ENCODE results near the gene ZNF366. TPM values are rescaled to one million over a fixed set of nuclear protein-coding genes. Genes with fewer than 3 reads are reported as not detected.

Gene ZNF366
- total RNA-seq, 1 experiment from 2014 or later: not detected

- DNase-seq (ENCODE audit: low read depth, low spot score) (no peak), ATAC-seq (no peak)
- no peaks in the 10 kb centered on the region for H4K20me1 ChIP-seq (ENCODE audit: insufficient read depth)
- H3K4me1 ChIP-seq (ENCODE audit: control insufficient read depth in 1 of 2, insufficient read depth in 2 of 2, low read length in 2 of 2): no peaks in the 10 kb centered on the region
- no peak overlapping the region for H3K9ac ChIP-seq (ENCODE audit: low read length)
- no TSS peak for BruUV-seq (replicated peaks)
- no peaks in the 10 kb centered on the region for H3K79me2 ChIP-seq (ENCODE audit: insufficient read depth, low read length)
- CTCF ChIA-PET: no interaction called here
- H3K9me3 ChIP-seq (ENCODE audit: control insufficient read depth in 1 of 2, insufficient read depth in 1 of 2, low read depth in 1 of 2, low read length in 2 of 2): no peaks in the 10 kb centered on the region
- intact Hi-C loops (cut with micrococcal nuclease): no loop called here
- POLR2A ChIA-PET: no interaction called here
- TF ChIP-seq EZH2 (IDR thresholded peaks at IDR 0.05) (no peak), ATF3 (IDR thresholded peaks at IDR 0.05) (no peak), SP1 (IDR thresholded peaks at IDR 0.05; ENCODE audit: low read depth) (no peak), POLR2AphosphoS5 (IDR thresholded peaks at IDR 0.05; ENCODE audit: low read depth, low read length) (no peak), EZH2phosphoT487 (IDR thresholded peaks at IDR 0.05; ENCODE audit: borderline replicate concordance) (no peak), TCF7L2 (IDR thresholded peaks at IDR 0.05; ENCODE audit: borderline replicate concordance, extremely low read depth, insufficient read depth, insufficient read length) (no peak)
- no peaks in the 10 kb centered on the region for H3K9me2 ChIP-seq (ENCODE audit: insufficient read depth)
- H3K4me3 ChIP-seq (replicated peaks in 1 of 2; ENCODE audit: low read depth in 1 of 2, low read length in 2 of 2): no peak overlapping the region
- H3K4me2 ChIP-seq (ENCODE audit: low read length): no peak overlapping the region
- no peak overlapping the region for H2AFZ ChIP-seq (ENCODE audit: low read depth, low read length, poor library complexity, severe bottlenecking)
- H3K27ac ChIP-seq (ENCODE audit: low read depth, low read length): no peak overlapping the region
- no peaks in the 10 kb centered on the region for H3K36me3 ChIP-seq (ENCODE audit: control insufficient read depth in 1 of 2, insufficient read depth in 2 of 2, low read length in 2 of 2)
- RAD21 ChIA-PET (ENCODE audit: low non-redundant PET in 1 of 2, low total read pairs in 2 of 2, uncharacterized antibody in 2 of 2, unreplicated experiment in 2 of 2): no interaction called here
- H3K27me3 ChIP-seq (ENCODE audit: insufficient read depth, low read length): 0 out of 2 replicates have a peak, but pooled peaks cover 6% of the 10 kb centered on the region
Measured at GRCh38 chr5:72494623-72495124, 12.5 kb downstream of the ZNF366 start.

- CTCF ChIA-PET: no interaction called here
- H3K4me2 ChIP-seq (ENCODE audit: low read length): no peak overlapping the region
- POLR2A ChIA-PET: no interaction called here
- H3K9ac ChIP-seq (ENCODE audit: low read length): no peak overlapping the region
- no peaks in the 10 kb centered on the region for H4K20me1 ChIP-seq (ENCODE audit: insufficient read depth)
- no peaks in the 10 kb centered on the region for H3K4me1 ChIP-seq (ENCODE audit: control insufficient read depth in 1 of 2, insufficient read depth in 2 of 2, low read length in 2 of 2)
- DNase-seq (ENCODE audit: low read depth, low spot score) (no peak), ATAC-seq (no peak)
- intact Hi-C loops (cut with micrococcal nuclease): no loop called here
- no peaks in the 10 kb centered on the region for H3K36me3 ChIP-seq (ENCODE audit: control insufficient read depth in 1 of 2, insufficient read depth in 2 of 2, low read length in 2 of 2)
- no peak overlapping the region for H3K4me3 ChIP-seq (replicated peaks in 1 of 2; ENCODE audit: low read depth in 1 of 2, low read length in 2 of 2)
- no peaks in the 10 kb centered on the region for H3K9me2 ChIP-seq (ENCODE audit: insufficient read depth)
- no TSS peak for BruUV-seq (replicated peaks)
- no peak overlapping the region for H3K27ac ChIP-seq (ENCODE audit: low read depth, low read length)
- no peaks in the 10 kb centered on the region for H3K79me2 ChIP-seq (ENCODE audit: insufficient read depth, low read length)
- H3K27me3 ChIP-seq (ENCODE audit: insufficient read depth, low read length): no peaks in the 10 kb centered on the region
- RAD21 ChIA-PET (ENCODE audit: low non-redundant PET in 1 of 2, low total read pairs in 2 of 2, uncharacterized antibody in 2 of 2, unreplicated experiment in 2 of 2): no interaction called here
- no peaks in the 10 kb centered on the region for H3K9me3 ChIP-seq (ENCODE audit: control insufficient read depth in 1 of 2, insufficient read depth in 1 of 2, low read depth in 1 of 2, low read length in 2 of 2)
- no peak overlapping the region for H2AFZ ChIP-seq (ENCODE audit: low read depth, low read length, poor library complexity, severe bottlenecking)
- TF ChIP-seq RAD21 (IDR thresholded peaks at IDR 0.05; ENCODE audit: low read depth) (no peak), SP1 (IDR thresholded peaks at IDR 0.05; ENCODE audit: low read depth) (no peak), SIN3A (IDR thresholded peaks at IDR 0.05; ENCODE audit: low read depth) (no peak), YY1 (IDR thresholded peaks at IDR 0.05; ENCODE audit: extremely low read depth, insufficient replicate concordance, low read depth, low read length) (no peak), POLR2A (IDR thresholded peaks at IDR 0.05; ENCODE audit: borderline replicate concordance, extremely low read depth, insufficient read depth, insufficient read length) (no peak), EGR1 (IDR thresholded peaks at IDR 0.05; ENCODE audit: low read depth) (no peak), ZNF274 (IDR thresholded peaks at IDR 0.05; ENCODE audit: low read depth, low read length) (no peak), EZH2 (IDR thresholded peaks at IDR 0.05) (no peak), EZH2phosphoT487 (IDR thresholded peaks at IDR 0.05; ENCODE audit: borderline replicate concordance) (no peak), SRF (IDR thresholded peaks at IDR 0.05; ENCODE audit: low read depth) (no peak), FOSL1 (IDR thresholded peaks at IDR 0.05; ENCODE audit: low read depth) (no peak), CEBPB (IDR thresholded peaks at IDR 0.05; ENCODE audit: low read depth) (no peak), ZBTB33 (IDR thresholded peaks at IDR 0.05; ENCODE audit: extremely low read depth, insufficient replicate concordance, low read length) (no peak), POLR2AphosphoS5 (IDR thresholded peaks at IDR 0.05; ENCODE audit: low read depth, low read length) (no peak)
Measured at GRCh38 chr5:72489536-72489935, 17.7 kb downstream of the ZNF366 start.
